Upper lobe of left lung (tissue), 6 donors: ENCODE measurements around the gene EEF2K. TPM values are rescaled to one million over a fixed set of nuclear protein-coding genes. Genes with fewer than 3 reads are reported as not detected.
A peak's percentile ranks its signal among the peaks of the same experiment; 100 is the strongest.

ENCODE experiments used
- ATAC-seq, 2 donors: fragments of 200-7000 bp; cut with Tn5 transposase; one replicate each; pipeline ENCODE4 v1.9.1; 2022; ENCODE audit warnings: mild to moderate bottlenecking in 2 of 2, moderate library complexity in 2 of 2; ENCODE audit not compliant: low FRiP score in 2 of 2
- DNase-seq, 2 donors: peaks; one replicate each; pipeline ENCODE4 v3.0.0-alpha.2; 2019 to 2020
- H3K27ac ChIP-seq, 4 donors: fragments of 200-600 bp; sonication (generic); one replicate each; pipeline ENCODE4 v1.5.1; 2016 to 2019
- H3K27me3 ChIP-seq, 4 donors: fragments of 200-600 bp; sonication (generic); one replicate each; pipeline ENCODE4 v1.5.1; 2017 to 2019
- H3K36me3 ChIP-seq, 4 donors: fragments of 200-600 bp; sonication (generic); one replicate each; pipeline ENCODE4 v1.5.1; 2016 to 2019
- H3K4me1 ChIP-seq, 4 donors: fragments of 200-600 bp; sonication (generic); one replicate each; pipeline ENCODE4 v1.5.1; 2018 to 2019
- H3K4me3 ChIP-seq, 4 donors: fragments of 200-600 bp; sonication (generic); one replicate each; pipeline ENCODE4 v1.5.1; 2017 to 2019; ENCODE audit warnings: mild to moderate bottlenecking in 2 of 4, moderate library complexity in 1 of 4
- H3K9me3 ChIP-seq, 4 donors: fragments of 200-600 bp; sonication (generic); one replicate each; pipeline ENCODE4 v1.5.1; 2018 to 2019
- CTCF ChIP-seq, 6 experiments: fragments of 450-650 bp in 4 of 6; fragments of 200-600 bp in 2 of 6; sonication (generic) in 2 of 6; IDR thresholded peaks; one replicate each; pipeline ENCODE4 v1.5.1; 2016 to 2019; ENCODE audit warnings: antibody characterized with exemption in 6 of 6
- EP300 ChIP-seq, 4 donors: sonication (generic); formaldehyde crosslinking; IDR thresholded peaks; one replicate each; pipeline ENCODE4 v1.5.1; 2017; ENCODE audit warnings: antibody characterized with exemption in 4 of 4, control low read depth in 2 of 4
- POLR2A ChIP-seq, 4 donors: fragments of 450-650 bp; IDR thresholded peaks; one replicate each; pipeline ENCODE4 v1.5.1; 2016 to 2017; ENCODE audit warnings: antibody characterized with exemption in 4 of 4, mild to moderate bottlenecking in 2 of 4
- POLR2AphosphoS5 ChIP-seq, 2 donors: sonication (generic); formaldehyde crosslinking; IDR thresholded peaks; one replicate each; pipeline ENCODE4 v1.5.1; 2017; ENCODE audit warnings: antibody characterized with exemption in 2 of 2
- WGBS, 2 donors: methylation state at CpG; one replicate each; pipeline ENCODE4 v1.1.5; 2017 to 2018; 5-methylcytosine and 5-hydroxymethylcytosine counted together
- total RNA-seq, 6 donors: library from RNA; depleted of rRNA in 4 of 6; stranded (reverse); fragments of >200 nt in 4 of 6; gene quantifications; one replicate each; pipeline versions ENCODE4 v1.1.0 to v1.2.1, GENCODE V29; 2016 to 2021
- donor health status: DM: no; HTN: no; CAD: no; lungs with moderate emphysema.
- donor health status: DM: no; HTN: yes; CAD: no; lungs with severe emphysema.

EEF2K gene
- total RNA-seq, 6 donors from 2014 or later = 16.9 to 48.2 (median 29.2) TPM

GRCh38 chr16:22191532-22192260 lies 14.4 kb upstream of the EEF2K start:
- ATAC-seq (no peak), DNase-seq (peak in 1 of 2 donors; percentile 34)
- no peaks in the 10 kb centered on the region for H3K27me3 ChIP-seq
- peaks cover 37 to 50% (median 40%) of the 10 kb centered on the region in 4 donors for H3K4me1 ChIP-seq
- H3K27ac ChIP-seq = peak overlapping the region; percentile 92 to 98 (median 94)
- H3K36me3 ChIP-seq = no peaks in the 10 kb centered on the region
- H3K4me3 ChIP-seq = peak overlapping the region; percentile 3 to 87 (median 58)
- no peaks in the 10 kb centered on the region for H3K9me3 ChIP-seq
- TF ChIP-seq POLR2A (IDR thresholded peaks at IDR 0.05) (no peak), CTCF (IDR thresholded peaks at IDR 0.05) (no peak), POLR2AphosphoS5 (IDR thresholded peaks at IDR 0.05) (no peak), EP300 (IDR thresholded peaks at IDR 0.05) (no peak)
- WGBS, 2 donors = 7 to 11% methylated on average over 9 of the region's 9 CpGs

- H3K36me3 ChIP-seq = no peaks in the 10 kb centered on the region
- H3K4me1 ChIP-seq = peaks cover 37 to 50% (median 40%) of the 10 kb centered on the region in 4 donors
- no peaks in the 10 kb centered on the region for H3K27me3 ChIP-seq
- no peaks in the 10 kb centered on the region for H3K9me3 ChIP-seq
- H3K27ac ChIP-seq = peak overlapping the region; percentile 92 to 98 (median 94)
- peak; percentile 15 to 58 for ATAC-seq
- DNase-seq = peak in 1 of 2 donors; percentile 94
- peak; percentile 42 to 86 for TF ChIP-seq POLR2AphosphoS5 (IDR thresholded peaks at IDR 0.05)
- peak in 2 of 4 donors; percentile 33 to 48 for TF ChIP-seq POLR2A (IDR thresholded peaks at IDR 0.05)
- TF ChIP-seq EP300 (IDR thresholded peaks at IDR 0.05) = peak in 1 of 4 donors; percentile 18
- TF ChIP-seq CTCF (IDR thresholded peaks at IDR 0.05) = no peak
- 14 to 18% methylated on average over 16 of the region's 16 CpGs for WGBS, 2 donors
- H3K4me3 ChIP-seq = peak overlapping the region in 3 of 4 donors; percentile 53 to 87 (median 62)
Observed at GRCh38 chr16:22192261-22193062, 13.6 kb upstream of the EEF2K start.

- ATAC-seq (no peak), DNase-seq (no peak)
- H3K4me1 ChIP-seq = peaks cover 37 to 50% (median 40%) of the 10 kb centered on the region in 4 donors
- peak overlapping the region; percentile 92 to 98 (median 94) for H3K27ac ChIP-seq
- H3K27me3 ChIP-seq = no peaks in the 10 kb centered on the region
- no peaks in the 10 kb centered on the region for H3K36me3 ChIP-seq
- 84 to 87% methylated on average over 2 of the region's 2 CpGs for WGBS, 2 donors
- no peak overlapping the region for H3K4me3 ChIP-seq
- TF ChIP-seq POLR2A (IDR thresholded peaks at IDR 0.05) (no peak), EP300 (IDR thresholded peaks at IDR 0.05) (no peak), POLR2AphosphoS5 (IDR thresholded peaks at IDR 0.05) (no peak), CTCF (IDR thresholded peaks at IDR 0.05) (no peak)
- H3K9me3 ChIP-seq = no peaks in the 10 kb centered on the region
Observed at GRCh38 chr16:22193063-22193411, 13.0 kb upstream of the EEF2K start.

- H3K9me3 ChIP-seq = no peaks in the 10 kb centered on the region
- H3K27ac ChIP-seq = peak overlapping the region; percentile 28 to 84 (median 72)
- no peak for DNase-seq
- peaks cover 20 to 34% (median 25%) of the 10 kb centered on the region in 4 donors for H3K4me1 ChIP-seq
- TF ChIP-seq POLR2AphosphoS5 (IDR thresholded peaks at IDR 0.05) = no peak
- TF ChIP-seq EP300 (IDR thresholded peaks at IDR 0.05) = no peak
- TF ChIP-seq CTCF (IDR thresholded peaks at IDR 0.05) = no peak
- H3K4me3 ChIP-seq = no peak overlapping the region
- 82 to 87% methylated on average over 9 of the region's 9 CpGs for WGBS, 2 donors
- no peak for ATAC-seq
- no peaks in the 10 kb centered on the region for H3K36me3 ChIP-seq
- no peaks in the 10 kb centered on the region for H3K27me3 ChIP-seq
Observed at GRCh38 chr16:22194707-22195444, 11.2 kb upstream of the EEF2K start.
